Adrenal gland (tissue), 5 donors: ENCODE measurements around the gene KRTAP4-2.

Experiments used
- POLR2A ChIP-seq, 2 donors: fragments of 450-650 bp; IDR thresholded peaks; one replicate each; pipeline ENCODE4 v1.6.1; 2017; ENCODE audit warnings: antibody characterized with exemption in 2 of 2, mild to moderate bottlenecking in 2 of 2, moderate library complexity in 1 of 2
- TF ChIP-seq, protein P1 (sequence below), 6 experiments: fragments of 450-650 bp in 4 of 6; fragments of 200-600 bp in 2 of 6; sonication (generic) in 1 of 6; IDR thresholded peaks; 1 replicate in 5 of 6; 2 replicates in 1 of 6; pipeline versions ENCODE4 v1.5.1 to v1.8.0; 2016 to 2021; ENCODE audit warnings: antibody characterized with exemption in 6 of 6, mild to moderate bottlenecking in 2 of 6, moderate library complexity in 1 of 6
- donor health status: DM: no; HTN: no; CAD: no.

DNA sequence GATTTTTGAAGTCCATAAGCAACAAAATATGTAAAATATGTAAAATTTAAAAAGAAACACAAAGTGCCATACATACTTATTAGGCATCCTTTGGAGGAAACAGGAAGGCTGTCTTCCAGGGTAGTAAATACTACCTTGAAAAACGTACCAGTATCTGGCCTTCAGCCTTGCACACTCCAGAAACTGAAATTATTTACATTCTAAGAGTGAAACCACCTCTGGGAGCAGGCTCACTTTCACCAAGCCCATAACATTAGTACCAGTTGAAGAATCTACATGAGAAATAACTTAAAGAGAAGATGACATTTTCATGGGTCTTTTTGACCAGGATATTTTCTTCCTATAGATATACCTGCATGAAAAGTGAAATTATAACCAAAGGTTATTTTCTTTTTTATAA, 18.0 kb upstream of the KRTAP4-2 start:
- no peak for TF ChIP-seq POLR2A (IDR thresholded peaks at IDR 0.05)
- TF ChIP-seq, protein P1, sequence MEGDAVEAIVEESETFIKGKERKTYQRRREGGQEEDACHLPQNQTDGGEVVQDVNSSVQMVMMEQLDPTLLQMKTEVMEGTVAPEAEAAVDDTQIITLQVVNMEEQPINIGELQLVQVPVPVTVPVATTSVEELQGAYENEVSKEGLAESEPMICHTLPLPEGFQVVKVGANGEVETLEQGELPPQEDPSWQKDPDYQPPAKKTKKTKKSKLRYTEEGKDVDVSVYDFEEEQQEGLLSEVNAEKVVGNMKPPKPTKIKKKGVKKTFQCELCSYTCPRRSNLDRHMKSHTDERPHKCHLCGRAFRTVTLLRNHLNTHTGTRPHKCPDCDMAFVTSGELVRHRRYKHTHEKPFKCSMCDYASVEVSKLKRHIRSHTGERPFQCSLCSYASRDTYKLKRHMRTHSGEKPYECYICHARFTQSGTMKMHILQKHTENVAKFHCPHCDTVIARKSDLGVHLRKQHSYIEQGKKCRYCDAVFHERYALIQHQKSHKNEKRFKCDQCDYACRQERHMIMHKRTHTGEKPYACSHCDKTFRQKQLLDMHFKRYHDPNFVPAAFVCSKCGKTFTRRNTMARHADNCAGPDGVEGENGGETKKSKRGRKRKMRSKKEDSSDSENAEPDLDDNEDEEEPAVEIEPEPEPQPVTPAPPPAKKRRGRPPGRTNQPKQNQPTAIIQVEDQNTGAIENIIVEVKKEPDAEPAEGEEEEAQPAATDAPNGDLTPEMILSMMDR (IDR thresholded peaks at IDR 0.05), result no peak
